Activated naive CD8-positive, alpha-beta T cell (primary cell): ENCODE results near the gene PTGIS.
A peak's percentile ranks its signal among the peaks of the same experiment; 100 is the strongest.

Experiments
- H3K27ac Mint-ChIP-seq: one replicate; pipeline ENCODE4 v1.8.0; 2021; ENCODE audit warnings: mixed read lengths
- H3K27me3 Mint-ChIP-seq: one replicate; pipeline ENCODE4 v1.8.0; 2021; ENCODE audit warnings: mixed read lengths
- H3K36me3 Mint-ChIP-seq: one replicate; pipeline ENCODE4 v1.8.0; 2021; ENCODE audit warnings: mixed read lengths
- H3K4me1 Mint-ChIP-seq: one replicate; pipeline ENCODE4 v1.8.0; 2021; ENCODE audit warnings: low read depth, mixed read lengths
- H3K4me3 Mint-ChIP-seq: one replicate; pipeline ENCODE4 v1.8.0; 2021; ENCODE audit warnings: mild to moderate bottlenecking, mixed read lengths
- H3K9me3 Mint-ChIP-seq: one replicate; pipeline ENCODE4 v1.8.0; 2021; ENCODE audit warnings: low read depth, mixed read lengths

PTGIS gene

GRCh38 chr20:49589747-49590146, 21.8 kb upstream of the PTGIS start:
- Mint-ChIP-seq H3K27ac (peak overlapping the region; percentile 97), H3K36me3 (peaks cover 4% of the 10 kb centered on the region), H3K4me3 (peak overlapping the region; percentile 60), H3K4me1 (peaks cover 54% of the 10 kb centered on the region), H3K9me3 (no peaks in the 10 kb centered on the region), H3K27me3 (peaks cover under 1% of the 10 kb centered on the region)

GRCh38 chr20:49587111-49587570, 19.2 kb upstream of the PTGIS start:
- Mint-ChIP-seq H3K4me1 (peaks cover 30% of the 10 kb centered on the region), H3K4me3 (no peak overlapping the region), H3K9me3 (peaks cover 4% of the 10 kb centered on the region), H3K36me3 (peaks cover 4% of the 10 kb centered on the region), H3K27ac (no peak overlapping the region), H3K27me3 (peaks cover 2% of the 10 kb centered on the region)

GRCh38 chr20:49585585-49586245, 17.8 kb upstream of the PTGIS start:
- H3K4me1 Mint-ChIP-seq = peaks cover 17% of the 10 kb centered on the region
- peaks cover 2% of the 10 kb centered on the region for H3K27me3 Mint-ChIP-seq
- no peaks in the 10 kb centered on the region for H3K36me3 Mint-ChIP-seq
- no peak overlapping the region for H3K4me3 Mint-ChIP-seq
- H3K27ac Mint-ChIP-seq = no peak overlapping the region
- H3K9me3 Mint-ChIP-seq = peaks cover 4% of the 10 kb centered on the region

- Mint-ChIP-seq H3K9me3 (peaks cover 4% of the 10 kb centered on the region), H3K27ac (peak overlapping the region; percentile 62), H3K4me1 (peaks cover 7% of the 10 kb centered on the region), H3K4me3 (no peak overlapping the region), H3K36me3 (no peaks in the 10 kb centered on the region), H3K27me3 (peaks cover 2% of the 10 kb centered on the region)
These were observed 16.8 kb upstream of the PTGIS start for GRCh38 chr20:49584418-49585382.

GRCh38 chr20:49583669-49584417, 15.9 kb upstream of the PTGIS start:
- Mint-ChIP-seq H3K4me3 (no peak overlapping the region), H3K9me3 (peaks cover 4% of the 10 kb centered on the region), H3K4me1 (peaks cover 3% of the 10 kb centered on the region), H3K27me3 (peaks cover 3% of the 10 kb centered on the region), H3K36me3 (no peaks in the 10 kb centered on the region), H3K27ac (peak overlapping the region; percentile 54)

- Mint-ChIP-seq H3K36me3 (no peaks in the 10 kb centered on the region), H3K9me3 (peaks cover 4% of the 10 kb centered on the region), H3K4me3 (no peak overlapping the region), H3K27me3 (peaks cover 3% of the 10 kb centered on the region), H3K27ac (no peak overlapping the region), H3K4me1 (no peaks in the 10 kb centered on the region)
These were observed 15.4 kb upstream of the PTGIS start for GRCh38 chr20:49583343-49583668.

- Mint-ChIP-seq H3K27ac (no peak overlapping the region), H3K4me1 (no peaks in the 10 kb centered on the region), H3K36me3 (no peaks in the 10 kb centered on the region), H3K27me3 (peaks cover 3% of the 10 kb centered on the region), H3K4me3 (no peak overlapping the region), H3K9me3 (peaks cover 4% of the 10 kb centered on the region)
These were observed 14.7 kb upstream of the PTGIS start for GRCh38 chr20:49582413-49583334.

GRCh38 chr20:49581482-49581881, 13.5 kb upstream of the PTGIS start:
- H3K9me3 Mint-ChIP-seq = peaks cover 4% of the 10 kb centered on the region
- no peak overlapping the region for H3K4me3 Mint-ChIP-seq
- no peaks in the 10 kb centered on the region for H3K36me3 Mint-ChIP-seq
- H3K27me3 Mint-ChIP-seq = peaks cover 3% of the 10 kb centered on the region
- no peak overlapping the region for H3K27ac Mint-ChIP-seq
- H3K4me1 Mint-ChIP-seq = no peaks in the 10 kb centered on the region

GRCh38 chr20:49580813-49581174, 12.9 kb upstream of the PTGIS start:
- no peak overlapping the region for H3K27ac Mint-ChIP-seq
- H3K36me3 Mint-ChIP-seq = no peaks in the 10 kb centered on the region
- no peaks in the 10 kb centered on the region for H3K4me1 Mint-ChIP-seq
- H3K9me3 Mint-ChIP-seq = peaks cover 4% of the 10 kb centered on the region
- H3K27me3 Mint-ChIP-seq = peaks cover 3% of the 10 kb centered on the region
- H3K4me3 Mint-ChIP-seq = no peak overlapping the region

GRCh38 chr20:49579874-49580812, 12.2 kb upstream of the PTGIS start:
- Mint-ChIP-seq H3K9me3 (peaks cover 4% of the 10 kb centered on the region), H3K27ac (no peak overlapping the region), H3K27me3 (peaks cover 3% of the 10 kb centered on the region), H3K4me3 (no peak overlapping the region), H3K4me1 (no peaks in the 10 kb centered on the region), H3K36me3 (no peaks in the 10 kb centered on the region)

GRCh38 chr20:49579195-49579594, 11.3 kb upstream of the PTGIS start:
- no peak overlapping the region for H3K27ac Mint-ChIP-seq
- H3K27me3 Mint-ChIP-seq = peaks cover 1% of the 10 kb centered on the region
- H3K4me1 Mint-ChIP-seq = no peaks in the 10 kb centered on the region
- H3K36me3 Mint-ChIP-seq = no peaks in the 10 kb centered on the region
- H3K9me3 Mint-ChIP-seq = peaks cover 4% of the 10 kb centered on the region
- no peak overlapping the region for H3K4me3 Mint-ChIP-seq

- H3K4me3 Mint-ChIP-seq = no peak overlapping the region
- H3K9me3 Mint-ChIP-seq = peaks cover 4% of the 10 kb centered on the region
- H3K27me3 Mint-ChIP-seq = peaks cover 1% of the 10 kb centered on the region
- no peak overlapping the region for H3K27ac Mint-ChIP-seq
- no peaks in the 10 kb centered on the region for H3K36me3 Mint-ChIP-seq
- H3K4me1 Mint-ChIP-seq = no peaks in the 10 kb centered on the region
These were observed 10.5 kb upstream of the PTGIS start for GRCh38 chr20:49578436-49578835.

- no peak overlapping the region for H3K27ac Mint-ChIP-seq
- H3K4me3 Mint-ChIP-seq = no peak overlapping the region
- peaks cover 3% of the 10 kb centered on the region for H3K27me3 Mint-ChIP-seq
- H3K4me1 Mint-ChIP-seq = peaks cover 3% of the 10 kb centered on the region
- no peaks in the 10 kb centered on the region for H3K9me3 Mint-ChIP-seq
- no peaks in the 10 kb centered on the region for H3K36me3 Mint-ChIP-seq
These were observed 7.7 kb upstream of the PTGIS start for GRCh38 chr20:49575551-49576060.
